ENCODE results near the gene DPCD.
"Not testable (repeated sequence)": the region's sequence is repeated elsewhere in the genome, so short reads cannot be mapped to it uniquely, and the experiment has no call there.

DPCD gene

DNA sequence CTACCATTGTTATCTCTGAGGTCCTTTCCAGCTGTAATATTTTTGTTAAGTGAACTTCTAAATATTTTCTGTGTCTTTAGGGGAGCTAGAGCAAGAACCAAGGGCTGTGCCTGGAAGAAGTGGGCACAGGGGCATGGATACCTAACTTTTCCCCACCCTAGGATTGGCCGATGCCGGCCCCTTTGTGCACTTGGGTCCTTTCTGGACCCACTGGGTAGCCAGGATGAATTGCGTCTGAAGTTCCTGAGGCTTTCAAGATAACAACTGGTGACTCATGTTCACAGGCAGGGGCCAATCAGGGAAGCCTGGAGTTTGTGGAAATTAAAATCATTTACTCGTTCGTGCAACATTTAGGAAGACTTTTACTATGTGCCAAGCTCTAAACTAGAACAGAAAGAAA is 758 bp downstream of the DPCD start:
- no peak for DNase-seq

DNA sequence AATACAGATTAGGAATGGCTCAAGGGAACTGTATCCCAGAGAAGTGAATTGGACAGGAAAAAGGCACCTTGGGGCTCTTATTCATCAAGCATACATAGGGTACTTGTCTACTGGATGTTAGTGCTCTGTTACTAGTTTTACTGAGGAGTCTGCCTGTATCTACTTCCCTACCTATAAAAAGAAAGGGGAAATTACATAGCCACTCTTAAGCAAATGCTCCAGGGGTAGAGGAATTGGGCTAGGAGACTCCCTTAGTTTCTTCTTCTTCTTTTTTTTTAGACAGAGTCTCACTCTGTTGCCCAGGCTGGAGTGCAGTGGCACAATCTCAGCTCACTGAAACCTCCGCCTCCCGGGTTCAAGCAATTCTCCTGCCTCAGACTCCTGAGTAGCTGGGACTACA is 5.2 kb downstream of the DPCD start:
- DNase-seq: not testable (repeated sequence)

DNA sequence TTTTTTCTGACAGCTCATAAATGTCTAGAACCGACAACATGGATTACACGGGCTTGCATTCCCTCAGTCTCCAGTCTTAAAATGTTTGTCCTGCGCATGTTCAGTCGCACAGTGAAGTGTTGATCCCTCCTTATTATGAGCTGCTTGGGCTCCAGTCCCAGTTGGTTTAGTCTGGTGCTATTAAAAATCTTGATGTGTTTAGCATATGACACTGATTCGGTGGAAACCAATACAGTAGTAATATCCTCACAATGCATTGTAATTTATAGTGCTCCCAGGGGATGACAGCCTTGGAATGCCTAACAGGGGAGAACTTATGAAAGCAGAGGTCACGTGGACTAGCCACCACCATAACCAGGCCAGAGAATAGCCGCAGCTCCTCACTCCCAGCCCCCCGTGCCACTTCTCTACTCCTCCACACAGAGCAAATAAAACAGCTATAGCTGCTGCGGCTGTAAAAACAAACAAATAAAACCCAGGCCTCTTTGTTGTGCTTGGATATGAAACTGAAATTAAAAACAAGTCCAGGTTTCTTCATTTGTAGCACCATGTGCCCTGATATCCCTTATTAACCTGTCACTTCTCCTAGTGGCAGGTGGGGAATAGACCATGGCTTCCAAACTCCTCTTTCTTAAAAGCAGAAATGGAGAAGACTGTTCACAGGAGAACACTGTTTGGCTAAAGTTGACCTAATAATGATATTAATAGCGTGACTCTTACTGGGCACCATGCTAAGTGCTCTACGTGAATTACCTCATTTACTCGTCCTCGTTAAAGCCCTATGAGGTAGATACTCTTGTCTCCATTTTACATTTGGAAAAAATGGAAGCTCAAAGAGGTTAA is 7.7 kb downstream of the DPCD start:
- DNase-seq: no peak

DNA sequence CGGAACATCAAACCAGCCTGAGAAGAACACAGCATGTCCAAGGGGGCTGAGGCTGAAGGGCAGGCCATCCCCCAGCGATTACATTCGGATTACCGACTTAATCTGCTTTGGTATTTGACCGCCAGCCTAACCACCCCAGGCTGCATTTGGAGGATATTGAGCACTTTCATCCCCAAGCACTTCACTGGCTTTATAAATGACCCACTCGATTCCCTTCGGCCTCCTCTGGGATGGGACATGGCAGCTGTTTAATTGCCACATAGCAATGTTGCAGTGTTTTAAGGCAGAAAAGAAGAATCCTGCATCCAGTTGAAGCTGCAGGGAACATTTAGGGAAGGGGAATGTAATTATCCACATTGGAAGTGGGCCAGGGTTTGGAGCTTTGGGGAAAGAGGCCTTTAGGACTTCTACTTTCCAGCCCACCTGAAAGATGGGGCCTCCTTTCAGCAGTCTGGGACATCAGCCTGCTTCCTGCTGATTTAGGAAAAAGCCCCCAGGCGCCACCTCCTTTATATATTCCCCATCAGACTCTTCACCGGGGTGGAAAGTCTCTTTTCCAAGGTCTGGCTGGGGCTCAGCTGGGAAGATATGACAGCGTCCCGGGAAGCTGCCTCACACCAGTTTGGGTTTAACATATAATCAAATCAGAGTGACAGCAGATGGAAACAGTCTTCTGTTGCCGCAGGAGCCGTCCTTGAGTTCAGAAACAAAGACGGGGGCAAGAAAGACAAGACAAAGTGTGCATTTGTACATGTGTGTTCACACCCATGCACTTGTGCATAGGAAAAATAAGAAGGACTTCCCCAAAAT is 9.2 kb downstream of the DPCD start:
- DNase-seq: no peak

DNA sequence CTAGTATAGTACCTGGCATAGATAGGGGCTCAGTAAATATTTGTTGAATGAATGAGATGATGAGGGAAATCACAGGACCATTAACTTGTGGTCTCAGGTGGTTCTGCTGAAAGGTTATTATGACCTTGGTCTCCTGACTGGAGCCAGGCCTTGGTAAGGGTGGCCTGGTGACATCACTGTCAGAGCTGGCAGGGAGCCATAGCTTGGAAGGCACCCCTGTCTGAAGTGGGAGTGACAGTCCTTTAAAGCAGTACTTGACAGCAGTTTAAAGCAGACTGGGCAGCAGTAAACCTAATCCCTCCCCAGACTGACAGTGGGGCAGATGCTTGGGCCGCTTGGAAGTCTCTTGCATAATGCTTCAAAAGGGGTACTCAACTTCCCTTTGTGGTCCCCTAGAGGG is 13.4 kb downstream of the DPCD start:
- no peak for DNase-seq

DNA sequence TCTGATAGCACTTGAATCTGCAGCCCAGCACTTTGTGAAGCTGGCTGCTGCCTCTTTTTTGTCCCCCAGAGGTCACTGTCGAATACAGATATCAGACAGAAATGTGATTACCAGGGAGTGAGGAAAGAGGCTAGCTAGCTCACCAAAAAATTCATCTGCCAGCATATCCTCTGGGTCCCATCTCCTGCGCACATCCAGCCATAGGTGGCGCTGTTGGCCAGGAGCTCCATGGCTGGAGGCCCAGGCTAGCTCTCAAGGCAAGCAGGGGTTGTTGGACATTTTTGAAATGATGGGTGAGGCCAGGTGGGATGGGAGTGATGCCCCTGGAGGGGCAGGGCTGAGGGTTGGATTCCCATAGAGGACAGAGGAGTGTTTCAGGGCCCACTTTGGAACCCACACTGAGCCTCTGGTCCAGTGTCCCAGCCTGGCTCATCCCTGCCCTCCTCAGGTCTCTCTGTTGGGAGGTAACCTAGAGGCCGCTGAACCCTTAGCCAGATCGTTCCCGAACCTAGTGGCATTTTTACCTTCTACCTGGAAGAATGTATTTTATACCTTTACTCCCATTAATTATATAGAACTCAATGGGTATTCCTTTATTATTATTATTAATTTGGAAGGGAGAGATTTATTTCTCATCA is 14.8 kb downstream of the DPCD start:
- peak; percentile 22 for DNase-seq

DNA sequence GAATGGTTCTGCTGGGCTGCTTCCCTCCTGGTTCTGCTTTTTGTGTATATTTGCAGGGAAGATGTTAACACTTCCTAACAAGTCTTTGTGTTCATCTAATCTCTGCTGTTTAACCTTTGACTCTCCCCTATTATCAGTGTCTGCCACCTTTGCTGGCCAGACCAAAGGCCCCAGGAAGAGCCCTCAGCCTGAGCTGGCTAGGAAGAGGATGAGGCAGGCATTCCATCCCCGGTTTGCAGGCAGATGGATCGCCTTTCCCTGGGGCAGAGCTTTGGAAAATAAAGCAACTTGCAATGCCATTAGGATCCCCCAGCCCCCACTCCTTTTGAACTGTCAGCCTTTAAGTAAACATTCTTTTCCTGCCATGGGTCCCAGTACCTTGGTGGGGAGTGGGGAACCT is 19.0 kb downstream of the DPCD start:
- no peak for DNase-seq

DNA sequence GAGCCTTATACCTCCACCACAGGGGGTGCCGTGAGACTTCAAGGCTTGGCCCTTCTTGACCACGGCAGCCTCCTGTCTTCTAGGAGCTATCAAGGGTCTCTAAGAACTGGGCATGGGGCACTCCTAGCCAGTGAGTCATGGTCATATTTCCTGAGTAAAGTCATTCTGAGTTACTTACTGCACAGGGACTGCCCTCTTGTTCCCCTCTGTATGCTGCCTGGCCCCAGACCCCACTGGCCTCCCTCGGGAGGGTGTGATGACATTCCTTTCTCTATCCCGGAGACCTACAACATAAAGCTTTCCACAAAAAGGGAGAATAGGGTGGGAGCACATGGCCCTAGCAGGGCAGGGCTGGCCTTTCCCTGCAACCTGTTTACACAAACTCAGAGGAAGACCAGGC is 21.4 kb downstream of the DPCD start:
- no peak for DNase-seq

DNA sequence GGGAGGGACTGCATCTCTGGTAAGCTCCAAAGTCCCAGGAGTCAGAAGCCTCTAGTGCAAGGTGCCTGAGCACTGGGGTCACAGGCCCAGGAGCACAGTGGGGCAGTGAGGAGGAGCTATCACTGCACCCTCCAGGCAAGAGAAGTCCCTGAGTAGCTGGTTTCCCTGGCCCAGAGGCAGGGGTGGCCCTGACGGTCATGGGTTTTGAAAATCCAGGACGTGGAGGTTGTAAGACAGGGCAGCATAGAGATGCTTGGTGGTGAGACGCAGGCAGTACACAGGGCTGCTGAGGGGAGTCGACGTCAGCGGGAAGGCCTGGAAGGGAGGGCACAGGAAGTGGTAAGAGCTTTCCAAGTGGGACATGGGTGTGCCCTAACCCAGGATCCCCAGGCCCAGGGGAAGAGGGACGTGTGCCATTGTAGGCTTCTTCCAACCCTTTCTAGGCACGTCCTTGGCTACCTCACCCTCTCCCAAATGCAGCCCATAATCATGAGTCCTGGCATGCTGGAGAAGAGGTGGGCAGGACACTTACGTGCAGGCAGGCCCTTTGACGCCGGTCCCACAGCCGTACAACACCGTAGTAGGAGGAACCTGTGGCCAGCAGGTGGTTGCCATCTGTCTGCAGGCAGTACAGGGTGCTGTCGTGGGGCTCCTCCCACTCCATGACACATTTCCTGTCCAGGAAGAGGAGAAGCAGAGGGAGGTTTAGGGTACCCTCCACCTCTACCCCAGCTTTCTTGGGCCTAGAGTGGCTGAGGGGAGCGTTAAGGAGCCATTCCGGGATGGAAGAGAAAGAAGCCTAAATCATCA is 23.2 kb downstream of the DPCD start:
- no peak for DNase-seq

DNA sequence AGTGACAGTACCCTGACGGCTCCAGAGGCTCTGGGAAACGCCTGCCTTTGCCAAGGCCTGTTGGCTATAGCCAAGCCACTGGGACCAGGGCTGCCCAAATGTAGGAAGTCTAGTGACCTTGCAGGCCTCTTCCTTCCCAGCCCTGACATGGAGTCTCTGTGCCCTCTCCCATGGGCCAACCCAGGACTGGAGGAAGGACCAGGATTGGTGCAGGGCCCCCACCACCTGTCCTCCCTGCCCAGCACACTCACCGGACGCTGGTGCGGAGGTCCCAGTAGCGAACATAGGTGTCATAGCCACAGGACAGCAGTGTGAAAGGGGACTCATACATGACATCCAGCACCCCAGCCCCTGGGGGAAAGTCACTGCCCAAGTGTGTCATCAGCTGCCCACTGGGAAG is 24.0 kb downstream of the DPCD start:
- no peak for DNase-seq

DNA sequence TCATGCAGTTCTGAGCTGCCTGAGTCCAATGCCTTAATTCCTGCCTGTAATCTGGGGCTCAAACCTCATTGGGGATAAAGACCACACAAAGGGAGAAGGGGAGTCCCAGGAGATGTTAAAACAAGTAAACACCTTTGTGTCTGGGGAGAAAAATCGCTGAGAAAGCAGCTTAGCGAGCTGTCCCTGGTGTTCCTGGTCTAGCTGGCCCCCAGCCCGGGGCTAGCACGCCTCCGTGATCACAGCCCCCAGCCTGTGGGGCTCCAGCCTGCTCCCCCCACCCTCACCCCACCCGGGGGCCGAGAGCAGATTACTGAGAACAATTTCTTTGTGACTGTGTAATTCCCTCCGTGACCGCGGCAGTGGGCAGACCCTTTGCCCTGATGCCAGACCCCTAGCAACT is 24.8 kb downstream of the DPCD start:
- no peak for DNase-seq

DNA sequence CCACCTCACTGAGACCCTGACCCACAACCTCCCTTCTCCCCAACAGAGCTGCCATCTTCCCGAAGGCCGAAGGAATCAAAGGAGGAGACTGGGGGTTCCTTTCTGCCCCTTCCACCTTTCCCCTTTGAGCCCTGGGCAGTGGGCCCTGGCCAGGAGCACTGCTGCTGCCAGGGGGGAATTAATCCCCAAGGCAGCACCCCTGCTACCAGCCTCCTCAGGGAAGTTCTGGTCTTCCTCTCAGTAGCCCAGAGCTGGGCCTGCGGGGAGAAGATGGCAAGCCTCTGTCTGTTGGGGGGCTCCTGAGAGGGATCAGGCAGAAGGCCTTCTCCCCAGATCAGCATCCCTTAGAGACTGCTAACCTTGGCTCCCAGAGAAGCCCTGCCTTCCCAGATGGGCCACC is 25.5 kb downstream of the DPCD start:
- DNase-seq: no peak

DNA sequence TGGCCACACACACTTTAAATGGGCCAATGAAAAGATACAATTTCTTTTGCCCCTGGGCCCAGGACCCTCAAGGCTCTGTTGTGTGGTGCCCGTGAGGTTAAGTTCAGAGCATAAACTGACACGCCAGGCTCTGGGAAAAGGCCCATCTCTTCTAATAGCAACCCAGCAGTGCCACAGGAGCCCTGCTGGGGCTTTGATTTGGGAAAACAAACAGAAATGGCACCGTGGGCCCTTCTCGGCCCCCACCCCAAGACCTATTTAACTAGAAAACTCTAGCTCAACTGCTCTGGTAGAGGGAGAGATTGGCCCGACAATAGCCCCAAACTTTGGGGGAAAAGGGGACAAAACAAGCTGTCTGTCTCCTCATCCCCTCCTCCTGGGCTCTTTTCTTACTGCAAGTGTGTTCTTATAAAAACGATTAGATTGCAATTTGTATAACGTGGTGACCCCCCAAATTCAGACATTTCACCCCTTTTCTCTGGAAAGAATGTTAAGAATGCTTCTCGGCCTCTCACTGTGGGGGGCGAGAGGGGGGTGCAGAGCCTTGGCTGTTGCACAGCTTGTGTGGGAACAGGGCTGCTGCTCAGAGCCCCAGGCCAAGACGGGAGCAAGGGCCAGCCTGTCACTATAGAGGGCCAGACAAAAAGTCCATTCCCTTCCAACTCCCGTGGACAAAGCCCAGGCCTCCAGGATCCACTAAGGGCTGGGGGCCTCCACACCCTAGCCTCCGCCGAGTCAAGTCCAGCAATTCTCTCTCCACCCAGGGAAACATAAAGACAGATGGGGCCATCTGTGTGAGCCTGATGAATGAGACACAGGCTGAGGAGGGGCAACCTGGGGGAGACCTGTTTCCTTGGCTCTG is 26.8 kb downstream of the DPCD start:
- no peak for DNase-seq

DNA sequence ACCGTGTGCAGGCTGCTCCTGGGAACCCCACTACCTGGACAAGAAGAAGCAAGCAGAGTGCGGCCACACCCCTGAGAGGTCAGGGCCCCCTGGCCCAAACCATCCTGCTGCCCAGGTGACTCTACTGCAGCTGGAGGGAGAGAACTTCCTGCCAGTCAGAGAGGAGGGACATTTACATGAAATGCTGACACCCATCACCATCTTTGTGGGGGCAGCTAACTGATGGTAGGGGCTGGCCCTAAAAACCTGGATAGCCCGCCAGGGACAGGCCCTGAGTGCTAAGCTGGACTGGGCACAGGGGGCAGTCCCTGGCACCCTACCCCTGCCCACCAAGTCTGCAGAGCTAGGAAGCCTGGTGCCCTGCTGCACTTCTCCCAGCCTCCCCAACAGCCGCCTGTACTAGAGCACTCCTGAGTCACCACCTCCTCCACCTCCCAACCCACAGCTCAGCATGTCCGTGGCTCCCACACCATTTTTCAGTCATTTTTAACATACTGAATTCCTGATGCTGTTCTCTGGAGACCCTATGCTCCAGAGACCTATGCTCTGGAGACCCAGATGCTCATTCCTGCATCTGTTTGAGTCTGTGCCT is 27.5 kb downstream of the DPCD start:
- DNase-seq: no peak

DNA sequence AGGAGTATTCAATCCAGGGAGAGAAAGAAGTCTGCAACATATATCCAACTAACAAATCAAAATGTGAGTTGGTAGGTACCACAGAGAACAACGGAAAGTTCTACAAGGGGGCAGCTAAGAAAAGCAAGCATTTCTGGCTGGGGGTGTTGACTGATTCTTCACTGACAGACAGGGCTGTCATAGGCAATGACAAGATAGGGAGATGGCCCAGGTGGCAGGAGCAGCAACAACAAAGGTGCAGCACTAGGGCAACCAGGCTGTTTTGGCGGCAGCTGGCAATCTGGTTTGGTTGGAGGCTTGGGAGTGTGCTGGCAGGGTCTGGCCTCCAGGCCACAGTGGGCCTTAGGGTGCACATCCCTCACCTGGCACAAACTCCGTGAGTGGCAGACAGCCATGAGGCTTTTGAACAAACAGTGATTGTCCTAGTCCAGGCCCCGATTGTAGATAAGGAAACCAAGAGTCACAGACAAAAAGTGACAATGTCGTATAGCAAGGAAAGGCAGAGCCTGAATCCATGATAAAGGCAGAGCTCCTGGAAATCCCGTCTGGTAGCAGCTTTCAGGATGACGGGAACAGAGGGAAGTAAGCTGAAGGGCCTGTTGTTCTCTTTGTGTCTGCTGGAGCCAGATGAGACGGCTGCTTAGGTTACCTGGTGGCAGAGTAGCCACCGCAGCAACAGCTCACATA is 28.4 kb downstream of the DPCD start:
- DNase-seq: no peak

DNA sequence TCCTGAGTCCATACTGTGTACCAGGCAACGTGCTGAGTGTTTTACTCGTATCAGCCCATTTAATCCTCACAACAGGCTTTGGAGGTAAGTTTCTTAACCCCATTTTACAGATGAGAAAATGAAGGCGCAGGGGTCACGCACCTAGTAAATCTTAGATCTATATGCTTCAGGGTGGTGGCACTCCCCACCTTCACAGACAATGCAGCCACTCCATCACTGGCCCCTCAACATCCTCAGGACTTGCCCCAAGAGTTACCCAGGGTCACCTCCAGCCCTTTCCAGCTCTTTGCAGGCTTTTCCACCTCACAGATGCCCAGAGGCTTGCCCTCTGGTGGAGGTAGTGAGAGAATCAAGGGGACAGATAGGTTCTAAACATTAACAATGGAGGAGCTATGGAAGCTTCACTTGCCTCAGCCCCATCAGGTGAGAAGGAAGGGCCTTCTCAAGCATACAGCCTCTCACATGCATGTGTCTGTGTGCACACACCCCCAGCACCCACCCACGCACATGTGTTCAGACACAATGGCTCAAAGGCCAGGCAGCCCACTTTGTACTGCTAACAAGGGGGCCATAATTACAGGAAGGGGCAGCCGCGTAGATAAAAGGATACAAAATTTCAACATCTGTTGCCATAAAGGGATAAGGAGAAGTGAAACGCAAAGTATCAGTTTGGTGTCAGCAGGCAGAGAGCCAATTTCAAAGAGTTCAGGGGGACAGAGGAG is 29.1 kb downstream of the DPCD start:
- DNase-seq: no peak

DNA sequence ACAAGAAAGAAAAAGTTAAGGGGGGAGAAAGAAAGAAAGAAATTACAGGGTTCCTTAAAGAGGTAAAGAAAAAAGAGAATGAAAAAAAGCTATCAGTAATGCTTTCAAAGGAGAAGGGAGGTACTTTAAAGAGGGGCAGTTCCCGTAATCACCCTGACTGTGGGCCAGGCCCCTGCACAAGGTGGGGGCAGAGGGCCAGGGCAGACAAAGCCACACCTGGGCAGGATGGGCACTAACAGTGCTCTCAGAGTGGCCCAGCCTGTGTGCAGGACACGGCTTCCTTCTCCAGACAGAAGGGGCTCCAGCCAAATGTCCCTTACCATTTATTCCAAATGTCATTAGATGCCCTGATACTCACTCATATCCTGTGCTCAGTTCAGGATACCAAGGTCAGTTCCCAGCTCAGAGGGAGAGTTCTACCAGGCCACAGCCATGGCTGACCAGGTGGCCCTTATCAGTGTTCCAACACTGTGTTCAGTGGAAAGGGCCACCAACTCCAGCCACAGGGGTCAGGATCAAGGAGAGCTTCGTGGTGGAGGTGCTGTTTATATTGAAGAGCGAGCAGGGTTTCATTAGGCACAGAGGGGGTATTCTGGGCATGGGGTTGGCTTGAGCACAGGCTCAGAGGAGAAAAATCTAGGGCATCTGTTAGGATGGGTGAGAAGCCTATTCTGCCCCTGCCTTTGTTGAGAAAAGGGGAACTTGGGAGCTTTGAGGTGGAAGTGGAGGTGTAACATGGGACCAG is 29.9 kb downstream of the DPCD start:
- no peak for DNase-seq

DNA sequence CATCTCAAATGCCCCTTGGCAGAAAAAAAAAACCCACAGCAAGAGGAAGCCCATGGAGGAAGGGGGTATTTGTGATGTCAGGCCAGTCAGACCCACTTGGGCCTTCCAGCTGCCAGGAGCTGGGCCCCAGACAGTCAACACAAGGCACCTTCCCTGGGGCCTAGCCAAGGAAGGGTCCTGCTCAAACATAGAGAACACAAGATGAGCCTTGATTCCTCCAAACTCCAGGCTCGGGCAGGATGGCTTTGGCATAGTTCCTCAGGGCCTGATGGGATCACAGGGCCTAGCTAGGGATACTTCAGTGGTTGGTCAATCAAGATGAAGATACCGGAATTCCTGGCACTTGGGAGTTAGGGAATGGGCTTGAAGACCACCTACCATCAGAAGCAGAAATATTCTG is 30.8 kb downstream of the DPCD start:
- DNase-seq: no peak

DNA sequence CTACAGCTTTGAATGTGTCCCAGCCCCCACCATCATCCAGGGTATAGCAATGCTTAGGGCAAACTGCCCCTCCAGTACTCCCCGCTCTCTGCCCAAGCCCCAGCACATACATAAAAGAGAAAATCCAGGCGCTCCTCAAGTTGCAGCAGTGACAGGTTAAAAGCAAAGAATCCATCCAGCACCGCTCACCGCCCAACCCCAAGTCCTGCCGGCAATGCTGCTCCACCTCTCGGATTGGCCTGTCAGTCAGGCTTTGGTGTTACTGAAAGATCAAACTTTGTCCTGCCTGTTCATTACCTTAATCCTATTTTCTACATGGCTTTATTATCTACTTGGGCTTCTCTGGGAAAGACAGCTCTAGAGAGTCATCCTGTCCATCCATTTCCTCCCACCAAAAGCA is 31.9 kb downstream of the DPCD start:
- DNase-seq: no peak

DNA sequence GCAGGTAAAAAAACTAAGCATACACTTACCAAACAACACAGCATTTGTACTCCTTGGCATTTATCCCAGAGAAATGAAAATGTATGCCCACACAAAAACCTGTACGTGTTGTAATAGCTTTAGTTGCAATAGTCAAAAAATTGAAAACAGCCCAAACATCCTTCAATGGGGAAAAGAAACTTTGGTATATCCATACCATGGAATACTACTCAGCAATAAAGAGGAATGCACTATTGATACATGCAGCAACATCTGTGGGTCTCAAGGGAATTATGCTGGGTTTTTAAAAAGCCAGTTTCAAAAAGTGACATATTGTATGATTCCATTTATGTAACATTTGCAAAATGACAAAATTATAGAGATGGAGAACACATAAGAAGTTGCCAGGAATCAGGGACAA is 35.4 kb downstream of the DPCD start:
- no peak for DNase-seq
